ENCODE data around the gene CDCA3. TPM values are rescaled to one million over a fixed set of nuclear protein-coding genes. Genes with fewer than 3 reads are reported as not detected.

The CDCA3 gene
- 5.2 TPM for total RNA-seq (ENCODE audit: unreplicated experiment)
- long read RNA-seq, partial matches to known transcripts, result 2 of 5 reads
- long read RNA-seq, other reads (novel, unspliced or antisense), result 0 of 5 reads

DNA sequence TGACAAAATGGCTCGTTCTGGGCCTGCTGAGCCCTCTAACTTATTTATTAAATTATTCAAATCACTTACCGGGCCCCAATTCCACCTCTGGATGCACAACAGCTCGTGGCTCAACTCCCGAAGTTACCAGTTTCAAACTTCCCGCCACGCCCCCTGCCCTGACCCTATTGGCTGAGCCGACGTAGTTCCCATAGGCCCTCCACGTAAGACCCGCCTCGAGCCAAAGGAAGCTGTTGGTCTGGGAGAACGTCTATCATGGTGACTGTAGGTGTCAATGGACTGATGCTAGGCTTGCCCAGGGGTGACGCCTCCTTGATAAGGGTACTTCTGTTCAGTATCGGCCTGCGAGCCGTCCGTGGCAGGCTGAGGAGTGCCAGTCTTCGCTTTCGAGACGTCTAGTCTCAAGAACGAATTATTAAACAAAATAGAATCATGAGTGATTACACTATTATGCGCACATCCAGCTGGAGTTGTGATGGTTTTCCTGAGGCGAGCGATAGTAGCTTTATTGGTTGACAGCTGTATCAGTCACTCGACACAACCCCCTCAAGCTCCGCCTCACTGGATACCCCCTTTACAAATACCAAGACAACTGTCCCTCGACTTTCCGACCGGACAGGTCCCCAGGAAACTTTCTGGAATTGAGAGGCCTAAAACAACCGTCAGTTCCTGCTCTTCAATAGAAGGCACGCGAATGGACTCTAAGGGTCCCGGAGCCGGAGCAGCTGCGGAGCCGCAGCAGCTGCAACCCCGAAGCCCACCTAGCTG, at the start of gene CDCA3:
Gene CDCA3, minus strand, starts transcription at position 134 of the 768 bp plus-strand sequence. CDS start 334 bp downstream, outside the sequence.
- Mint-ChIP-seq H3K36me3 (ENCODE audit: unreplicated experiment) (no peaks in the 10 kb centered on the region), H3K27me3 (ENCODE audit: unreplicated experiment) (peaks cover 8% of the 10 kb centered on the region)
- TF ChIP-seq, protein P1, sequence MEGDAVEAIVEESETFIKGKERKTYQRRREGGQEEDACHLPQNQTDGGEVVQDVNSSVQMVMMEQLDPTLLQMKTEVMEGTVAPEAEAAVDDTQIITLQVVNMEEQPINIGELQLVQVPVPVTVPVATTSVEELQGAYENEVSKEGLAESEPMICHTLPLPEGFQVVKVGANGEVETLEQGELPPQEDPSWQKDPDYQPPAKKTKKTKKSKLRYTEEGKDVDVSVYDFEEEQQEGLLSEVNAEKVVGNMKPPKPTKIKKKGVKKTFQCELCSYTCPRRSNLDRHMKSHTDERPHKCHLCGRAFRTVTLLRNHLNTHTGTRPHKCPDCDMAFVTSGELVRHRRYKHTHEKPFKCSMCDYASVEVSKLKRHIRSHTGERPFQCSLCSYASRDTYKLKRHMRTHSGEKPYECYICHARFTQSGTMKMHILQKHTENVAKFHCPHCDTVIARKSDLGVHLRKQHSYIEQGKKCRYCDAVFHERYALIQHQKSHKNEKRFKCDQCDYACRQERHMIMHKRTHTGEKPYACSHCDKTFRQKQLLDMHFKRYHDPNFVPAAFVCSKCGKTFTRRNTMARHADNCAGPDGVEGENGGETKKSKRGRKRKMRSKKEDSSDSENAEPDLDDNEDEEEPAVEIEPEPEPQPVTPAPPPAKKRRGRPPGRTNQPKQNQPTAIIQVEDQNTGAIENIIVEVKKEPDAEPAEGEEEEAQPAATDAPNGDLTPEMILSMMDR (IDR thresholded peaks at IDR 0.05; ENCODE audit: partially characterized antibody, unreplicated experiment), result no peak

DNA sequence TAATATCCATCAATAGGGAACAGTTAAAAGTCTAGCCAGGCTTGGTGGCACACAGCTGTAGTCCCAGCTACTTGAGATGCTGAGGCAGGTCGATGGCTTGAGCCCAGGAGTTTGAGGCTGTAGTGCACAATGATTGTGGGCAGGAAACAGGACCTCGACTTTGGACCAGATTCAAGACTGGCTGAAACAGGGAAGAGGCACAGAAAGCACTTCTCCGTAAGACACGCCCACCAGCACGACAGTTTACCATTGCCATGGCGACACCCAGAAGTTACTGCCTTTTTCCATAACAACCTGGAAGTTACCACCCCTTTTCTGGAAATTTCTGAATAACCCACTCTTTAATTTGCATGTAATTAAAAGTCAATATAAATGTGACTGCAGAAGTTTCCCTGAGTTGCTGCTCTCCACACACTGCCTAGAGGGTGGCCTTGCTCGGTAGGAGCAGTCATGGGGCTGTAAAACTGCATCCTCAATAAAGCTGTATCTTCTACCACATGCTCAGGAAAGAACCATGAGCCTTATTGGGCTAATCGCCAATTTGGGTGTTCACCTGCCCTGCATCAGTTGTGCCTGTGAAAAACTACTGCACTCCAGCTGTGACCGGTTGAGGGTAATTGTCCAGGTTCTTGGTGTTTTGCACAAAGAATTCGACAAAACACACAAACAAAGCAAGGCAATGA, 48.9 kb upstream of the CDCA3 start:
- TF ChIP-seq, protein P1 (IDR thresholded peaks at IDR 0.05; ENCODE audit: partially characterized antibody, unreplicated experiment), result no peak
- Mint-ChIP-seq H3K27ac (ENCODE audit: unreplicated experiment) (no peak overlapping the region), H3K36me3 (ENCODE audit: unreplicated experiment) (no peaks in the 10 kb centered on the region), H3K4me1 (ENCODE audit: low read depth, unreplicated experiment) (no peaks in the 10 kb centered on the region), H3K4me3 (ENCODE audit: unreplicated experiment) (no peak overlapping the region), H3K27me3 (ENCODE audit: unreplicated experiment) (peaks cover 1% of the 10 kb centered on the region), H3K9me3 (ENCODE audit: unreplicated experiment) (peaks cover 6% of the 10 kb centered on the region)
- DNase-seq, result no peak

More for the DNA sequence above, at the start of gene CDCA3:
- Mint-ChIP-seq H3K4me1 (ENCODE audit: low read depth, unreplicated experiment) (peaks cover 13% of the 10 kb centered on the region), H3K4me3 (ENCODE audit: unreplicated experiment) (peak within 1 kb of the TSS; percentile 98), H3K9me3 (ENCODE audit: unreplicated experiment) (peaks cover 11% of the 10 kb centered on the region), H3K27ac (ENCODE audit: unreplicated experiment) (peak within 1 kb of the TSS; percentile 98)
- peak; percentile 94 for DNase-seq

DNA sequence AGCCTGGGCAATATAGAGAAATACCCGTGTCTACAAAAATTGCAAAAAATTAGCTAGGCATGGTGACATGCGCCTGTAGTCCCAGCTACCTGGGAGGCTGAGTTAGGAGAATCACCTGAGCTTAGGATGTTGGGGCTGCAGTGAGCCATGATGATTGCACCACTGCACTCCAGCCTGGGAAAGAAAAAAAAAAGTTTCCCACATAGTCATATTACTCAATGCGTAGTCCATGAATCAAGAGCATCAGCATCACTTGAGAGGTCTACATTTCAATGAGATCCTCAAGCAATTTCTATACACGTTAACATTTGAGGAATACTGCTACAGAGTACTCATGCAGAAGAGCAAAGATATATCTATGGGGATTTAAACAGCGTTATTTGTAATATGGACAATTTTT, 48.3 kb upstream of the CDCA3 start:
- peaks cover 6% of the 10 kb centered on the region for H3K9me3 Mint-ChIP-seq (ENCODE audit: unreplicated experiment)
- TF ChIP-seq, protein P1 (IDR thresholded peaks at IDR 0.05; ENCODE audit: partially characterized antibody, unreplicated experiment), result no peak

DNA sequence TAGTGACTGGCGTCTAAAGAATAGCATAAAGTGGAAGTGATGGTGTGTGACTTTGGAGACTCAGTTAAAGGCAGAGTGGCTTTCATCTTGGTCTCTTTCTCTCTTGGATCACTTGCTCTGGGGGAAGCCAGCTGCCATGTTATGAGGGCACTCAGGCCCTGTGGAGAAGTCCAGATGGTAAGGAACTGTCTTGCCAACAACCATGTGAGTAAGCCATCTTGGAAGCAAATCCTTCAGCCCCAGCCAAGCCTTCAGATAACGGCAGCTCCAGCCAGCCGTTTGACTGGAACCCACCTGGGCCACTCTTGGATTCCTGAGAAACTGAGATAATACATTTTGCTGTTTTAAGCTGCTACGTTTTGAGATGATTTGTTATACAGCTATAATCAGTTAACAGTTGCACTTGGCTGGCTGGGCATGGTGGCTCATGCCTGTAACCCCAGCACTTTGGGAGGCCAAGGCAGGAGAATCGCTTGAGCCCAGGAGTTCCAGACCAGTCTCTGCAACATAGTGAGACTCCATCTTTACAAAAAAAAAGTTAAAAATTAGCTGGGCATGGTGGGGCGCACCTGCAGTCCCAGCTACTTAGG, 45.9 kb upstream of the CDCA3 start:
- peaks cover 2% of the 10 kb centered on the region for H3K27me3 Mint-ChIP-seq (ENCODE audit: unreplicated experiment)
- H3K27ac Mint-ChIP-seq (ENCODE audit: unreplicated experiment), result no peak overlapping the region
- H3K9me3 Mint-ChIP-seq (ENCODE audit: unreplicated experiment), result peaks cover 1% of the 10 kb centered on the region
- no peaks in the 10 kb centered on the region for H3K36me3 Mint-ChIP-seq (ENCODE audit: unreplicated experiment)
- TF ChIP-seq, protein P1 (IDR thresholded peaks at IDR 0.05; ENCODE audit: partially characterized antibody, unreplicated experiment), result no peak
- DNase-seq, result no peak
- no peaks in the 10 kb centered on the region for H3K4me1 Mint-ChIP-seq (ENCODE audit: low read depth, unreplicated experiment)
- no peak overlapping the region for H3K4me3 Mint-ChIP-seq (ENCODE audit: unreplicated experiment)

More for the DNA sequence above, 48.3 kb upstream of the CDCA3 start:
- Mint-ChIP-seq H3K27ac (ENCODE audit: unreplicated experiment) (no peak overlapping the region), H3K4me1 (ENCODE audit: low read depth, unreplicated experiment) (no peaks in the 10 kb centered on the region), H3K36me3 (ENCODE audit: unreplicated experiment) (no peaks in the 10 kb centered on the region), H3K27me3 (ENCODE audit: unreplicated experiment) (peaks cover 3% of the 10 kb centered on the region), H3K4me3 (ENCODE audit: unreplicated experiment) (no peak overlapping the region)
- no peak for DNase-seq
